H1 (cell line): ENCODE results near the gene GABRB2. TPM values are rescaled to one million over a fixed set of nuclear protein-coding genes. Genes with fewer than 3 reads are reported as not detected.

Experiments used
- CTCF ChIA-PET: fragments of 300-600 bp; sonication (Branson Sonifier 250); formaldehyde crosslinking; loops from one replicate; lab custom pipeline; 2021; ENCODE audit not compliant: partially characterized antibody; lab: Charles Lee
- POLR2A ChIA-PET: fragments of 300-600 bp; sonication (Branson Sonifier 250); formaldehyde crosslinking; loops from one replicate; lab custom pipeline; 2021; ENCODE audit warnings: inconsistent platforms; ENCODE audit not compliant: partially characterized antibody; lab: Charles Lee
- DNase-seq, 2 experiments: peaks; one replicate each; pipeline versions ENCODE4 v3.0.0 to v3.0.0-alpha.2; 2010 to 2022; ENCODE audit warnings: low spot score in 2 of 2, low read depth in 1 of 2, mixed read lengths in 1 of 2
- FAIRE-seq: peaks from 2 replicates; lab custom pipeline; 2011; peaks lifted over from hg19 to GRCh38; lab: Jason Lieb, UNC
- H2AFZ ChIP-seq: 2 replicates; pipeline ENCODE4 v1.8.1; 2012; ENCODE audit warnings: low read length, inconsistent platforms
- H2AK5ac ChIP-seq: 2 replicates; pipeline ENCODE4 v1.6.1; 2013; ENCODE audit warnings: low read depth, low read length
- H2BK120ac ChIP-seq: replicated peaks from 2 replicates; pipeline ENCODE3; 2013; ENCODE audit warnings: low read depth, low read length, inconsistent platforms
- H2BK12ac ChIP-seq: 2 replicates; pipeline ENCODE4 v1.6.1; 2013; ENCODE audit warnings: low read depth, low read length
- H2BK15ac ChIP-seq: 2 replicates; pipeline ENCODE4 v1.6.1; 2013; ENCODE audit warnings: low read length
- H2BK20ac ChIP-seq: 2 replicates; pipeline ENCODE4 v1.6.1; 2013; ENCODE audit warnings: low read length
- H2BK5ac ChIP-seq: 2 replicates; pipeline ENCODE4 v1.6.1; 2013; ENCODE audit warnings: low read depth, low read length
- H3K14ac ChIP-seq: 2 replicates; pipeline ENCODE4 v1.6.1; 2013; ENCODE audit warnings: inconsistent platforms; ENCODE audit not compliant: insufficient read length
- H3K18ac ChIP-seq: 2 replicates; pipeline ENCODE4 v1.6.1; 2013; ENCODE audit warnings: low read length; ENCODE audit errors: extremely low read depth
- H3K23ac ChIP-seq: 2 replicates; pipeline ENCODE4 v1.6.1; 2013; ENCODE audit warnings: inconsistent platforms; ENCODE audit not compliant: insufficient read length
- H3K23me2 ChIP-seq: 2 replicates; pipeline ENCODE4 v1.6.1; 2013; ENCODE audit warnings: low read depth, low read length
- H3K27ac ChIP-seq: 2 replicates; pipeline ENCODE4 v1.6.1; 2011; ENCODE audit warnings: low read depth, low read length, inconsistent platforms
- H3K27me3 ChIP-seq, 4 experiments: replicated peaks in 1 of 4; 1 replicate in 1 of 4; 2 replicates in 3 of 4; pipeline versions ENCODE4 v1.6.1 to v1.8.1; 2011 to 2013; ENCODE audit warnings: low read length in 3 of 4, mild to moderate bottlenecking in 3 of 4, inconsistent platforms in 2 of 4, mixed read lengths in 2 of 4, moderate library complexity in 1 of 4; ENCODE audit not compliant: control insufficient read depth in 3 of 4, insufficient read depth in 3 of 4; ENCODE audit errors: extremely low read depth in 1 of 4
- H3K36me3 ChIP-seq, 4 experiments: 2 replicates each; pipeline versions ENCODE4 v1.6.1 to v1.8.1; 2011 to 2013; ENCODE audit warnings: mild to moderate bottlenecking in 4 of 4, low read length in 3 of 4, moderate library complexity in 2 of 4, control low read depth in 1 of 4, inconsistent platforms in 1 of 4; ENCODE audit not compliant: insufficient read depth in 4 of 4, control insufficient read depth in 2 of 4
- H3K4ac ChIP-seq: replicated peaks from 2 replicates; pipeline ENCODE3; 2013; ENCODE audit warnings: low read length, low read depth, mixed read lengths, inconsistent platforms; ENCODE audit not compliant: insufficient read length
- H3K4me1 ChIP-seq, 4 experiments: replicated peaks in 1 of 4; 1 replicate in 1 of 4; 2 replicates in 3 of 4; pipeline versions ENCODE4 v1.6.1 to v1.8.1; 2011 to 2013; ENCODE audit warnings: low read length in 3 of 4, inconsistent platforms in 2 of 4, mixed read lengths in 1 of 4; ENCODE audit not compliant: insufficient read depth in 4 of 4, control insufficient read depth in 3 of 4
- H3K4me2 ChIP-seq, 2 experiments: 2 replicates each; pipeline versions ENCODE4 v1.6.1 to v1.8.1; 2011 to 2013; ENCODE audit warnings: low read depth in 2 of 2, low read length in 2 of 2, control low read depth in 1 of 2, inconsistent platforms in 1 of 2, mild to moderate bottlenecking in 1 of 2; ENCODE audit not compliant: insufficient read depth in 1 of 2
- H3K4me3 ChIP-seq, 4 experiments: fragments of 200-600, 300-600 bp in 1 of 4; sonication (generic), shearing (Covaris generic), sonication (Bioruptor Twin) in 1 of 4; 2 replicates each; pipeline versions ENCODE4 v1.5.1 to v1.8.1; 2011 to 2016; ENCODE audit warnings: low read length in 4 of 4, low read depth in 3 of 4, control low read depth in 2 of 4, inconsistent platforms in 2 of 4, mild to moderate bottlenecking in 2 of 4, mixed read lengths in 1 of 4, moderate library complexity in 1 of 4; ENCODE audit not compliant: insufficient read depth in 2 of 4; ENCODE audit errors: extremely low read depth in 1 of 4
- H3K56ac ChIP-seq: replicated peaks from 2 replicates; pipeline ENCODE3; 2013; ENCODE audit warnings: low read depth, mild to moderate bottlenecking, mixed read lengths, low read length, inconsistent platforms; ENCODE audit not compliant: insufficient read length
- H3K79me1 ChIP-seq: 2 replicates; pipeline ENCODE4 v1.6.1; 2013; ENCODE audit warnings: low read depth, low read length, control low read depth
- H3K79me2 ChIP-seq, 2 experiments: 2 replicates each; pipeline versions ENCODE4 v1.6.1 to v1.8.1; 2012 to 2013; ENCODE audit warnings: low read length in 2 of 2, mild to moderate bottlenecking in 2 of 2, inconsistent platforms in 1 of 2; ENCODE audit not compliant: insufficient read depth in 2 of 2, control insufficient read depth in 1 of 2
- H3K9ac ChIP-seq, 4 experiments: replicated peaks in 1 of 4; 1 replicate in 1 of 4; 2 replicates in 3 of 4; pipeline versions ENCODE4 v1.6.1 to v1.8.1; 2011 to 2013; ENCODE audit warnings: low read depth in 3 of 4, low read length in 3 of 4, control low read depth in 2 of 4, mild to moderate bottlenecking in 2 of 4, moderate library complexity in 2 of 4, inconsistent platforms in 1 of 4; ENCODE audit errors: extremely low read depth in 1 of 4
- H3K9me3 ChIP-seq, 2 experiments: 2 replicates each; pipeline versions ENCODE4 v1.6.1 to v1.8.1; 2012 to 2013; ENCODE audit warnings: mild to moderate bottlenecking in 2 of 2, moderate library complexity in 2 of 2, control low read depth in 1 of 2, inconsistent platforms in 1 of 2, low read depth in 1 of 2, low read length in 1 of 2, mixed read lengths in 1 of 2; ENCODE audit not compliant: insufficient read depth in 2 of 2
- H4K20me1 ChIP-seq, 2 experiments: replicated peaks in 1 of 2; 2 replicates each; pipeline versions ENCODE3 to v1.8.1; 2011 to 2013; ENCODE audit warnings: inconsistent platforms in 2 of 2, low read length in 2 of 2, mild to moderate bottlenecking in 1 of 2; ENCODE audit not compliant: insufficient read depth in 2 of 2, control insufficient read depth in 1 of 2
- H4K5ac ChIP-seq: 2 replicates; pipeline ENCODE4 v1.6.1; 2013; ENCODE audit warnings: low read length, low read depth, mixed read lengths, inconsistent platforms; ENCODE audit not compliant: insufficient read length
- H4K8ac ChIP-seq: 2 replicates; pipeline ENCODE4 v1.8.0; 2013; ENCODE audit warnings: mild to moderate bottlenecking, moderate library complexity, low read length, inconsistent platforms; ENCODE audit not compliant: insufficient read depth; ENCODE audit errors: extremely low read depth
- H4K91ac ChIP-seq: replicated peaks from 2 replicates; pipeline ENCODE3; 2013; ENCODE audit warnings: low read length, mixed read lengths, inconsistent platforms; ENCODE audit not compliant: insufficient read length
- ASH2L ChIP-seq: fragments of 200-600, 300-600 bp; sonication (generic); IDR thresholded peaks from one replicate; pipeline ENCODE4 v1.7.1; 2017; ENCODE audit warnings: low read length
- CREB1 ChIP-seq: IDR thresholded peaks from 2 replicates; pipeline ENCODE4 v1.6.1; 2012; ENCODE audit warnings: inconsistent platforms
- JUN ChIP-seq: IDR thresholded peaks from 2 replicates; pipeline ENCODE4 v1.6.1; 2011; ENCODE audit warnings: low read depth, mild to moderate bottlenecking, improper control_type of control experiment, low read length
- KDM1A ChIP-seq: fragments of 200-600, 300-600 bp; sonication (generic); IDR thresholded peaks from 2 replicates; pipeline ENCODE4 v1.7.1; 2016; ENCODE audit warnings: mild to moderate bottlenecking, low read length, borderline replicate concordance
- RAD21 ChIP-seq, 2 experiments: IDR thresholded peaks in 1 of 2; conservative IDR thresholded peaks in 1 of 2; 2 replicates each; pipeline ENCODE4 v1.6.1; 2011; ENCODE audit warnings: low read depth in 2 of 2, low read length in 2 of 2, improper control_type of control experiment in 1 of 2, inconsistent platforms in 1 of 2, mild to moderate bottlenecking in 1 of 2, moderate library complexity in 1 of 2
- RFX5 ChIP-seq: IDR thresholded peaks from 2 replicates; pipeline ENCODE4 v1.6.1; 2011; ENCODE audit warnings: low read depth, low read length, improper control_type of control experiment, borderline replicate concordance
- RNF2 ChIP-seq: fragments of 200-900, 300-1000 bp; sonication (generic); IDR thresholded peaks from 2 replicates; pipeline ENCODE4 v1.7.1; 2016; ENCODE audit warnings: borderline replicate concordance, low read depth, mild to moderate bottlenecking, antibody characterized with exemption, low read length; ENCODE audit not compliant: poor library complexity, severe bottlenecking; ENCODE audit errors: missing control alignments
- RXRA ChIP-seq: IDR thresholded peaks from 2 replicates; pipeline ENCODE4 v1.6.1; 2011; ENCODE audit warnings: low read depth, mild to moderate bottlenecking, low read length, moderate library complexity; ENCODE audit not compliant: insufficient read depth
- SAP30 ChIP-seq: fragments of 300-600 bp; sonication (generic); IDR thresholded peaks from 2 replicates; pipeline ENCODE4 v1.7.1; 2012; ENCODE audit warnings: low read length, moderate library complexity, mild to moderate bottlenecking, inconsistent platforms; ENCODE audit not compliant: insufficient read depth, insufficient replicate concordance
- TAF7 ChIP-seq: optimal IDR thresholded peaks from 2 replicates; pipeline ENCODE3; 2011; ENCODE audit warnings: low read depth, mild to moderate bottlenecking, inconsistent platforms, low read length, moderate library complexity, borderline replicate concordance
- TEAD4 ChIP-seq: IDR thresholded peaks from 2 replicates; pipeline ENCODE4 v1.6.1; 2012; ENCODE audit warnings: low read depth, low read length, inconsistent platforms, mixed read lengths
- YY1 ChIP-seq: IDR thresholded peaks from 2 replicates; pipeline ENCODE4 v1.6.1; 2011; ENCODE audit warnings: low read depth, mild to moderate bottlenecking, low read length
- ZNF274 ChIP-seq: IDR thresholded peaks from 2 replicates; pipeline ENCODE4 v1.7.0; 2012; ENCODE audit warnings: low read length, borderline replicate concordance; ENCODE audit errors: extremely low read depth
- WGBS, 2 experiments: shearing (Covaris generic) in 1 of 2; methylation state at CpG; one replicate each; pipeline versions ENCODE4 v1.1.6 to v1.1.7; 2013 to 2015; ENCODE audit warnings: low lambda C conversion rate in 2 of 2, mixed read lengths in 2 of 2, inconsistent platforms in 1 of 2, low coverage in 1 of 2, missing lambda C conversion rate in 1 of 2; ENCODE audit not compliant: insufficient replicate concordance in 2 of 2, insufficient coverage in 1 of 2, insufficient read length in 1 of 2; ENCODE audit errors: extremely low coverage in 1 of 2, missing lambda C conversion rate in 1 of 2; 5-methylcytosine and 5-hydroxymethylcytosine counted together
- polyA plus RNA-seq, 7 experiments: library from polyadenylated mRNA; depleted of rRNA in 3 of 7; stranded (reverse) in 5 of 7; unstranded in 2 of 7; fragments of >200 nt in 5 of 7; fragments of 200-250 nt in 2 of 7; gene quantifications; 1 replicate in 5 of 7; 2 replicates in 1 of 7; 4 replicates in 1 of 7; pipeline versions ENCODE4 v1.2.1 to v1.2.3, GENCODE V29; 2011 to 2013; ENCODE audit warnings: missing spikeins in 2 of 7, mixed read lengths in 2 of 7
- total RNA-seq: library from RNA; stranded (reverse); fragmentation: NEBNext Ultra II Directional; extraction: Animal tissue kit (Norgen Biotek cat#: 25700); gene quantifications from 2 replicates; pipeline ENCODE4 v1.2.1, GENCODE V29; 2021

Gene GABRB2
- total and polyA plus RNA-seq, 2 of the 8 experiments (the other 6 are each of a cell fraction or from before 2014, with no cell fraction given), result 0.54 to 1.9 TPM

DNA sequence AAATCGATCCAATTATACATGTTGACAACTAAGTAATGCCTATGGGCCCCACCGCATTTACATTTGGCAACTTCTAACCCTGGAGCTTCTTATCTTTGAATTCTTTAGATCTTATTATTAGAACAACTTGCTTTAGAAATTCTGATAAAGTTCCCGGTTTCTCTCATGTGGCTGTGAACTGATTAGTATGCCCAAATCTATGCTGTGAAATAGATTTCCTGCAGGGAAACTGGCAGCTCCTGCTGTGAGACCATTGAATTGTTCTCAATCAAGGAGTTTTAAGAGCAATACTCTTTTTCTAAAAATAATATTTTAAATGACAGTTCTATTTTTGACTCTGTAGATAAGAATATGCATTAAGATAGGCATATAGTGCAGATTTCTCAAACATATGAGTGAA, 177.5 kb downstream of the GABRB2 start:
- no peak overlapping the region for H3K4me2 ChIP-seq
- no peaks in the 10 kb centered on the region for H3K27me3 ChIP-seq
- H3K23me2 ChIP-seq, result no peaks in the 10 kb centered on the region
- no peaks in the 10 kb centered on the region for H3K36me3 ChIP-seq
- H2BK120ac ChIP-seq, result no peak overlapping the region
- H3K18ac ChIP-seq, result no peak overlapping the region
- H3K4me1 ChIP-seq, result no peaks in the 10 kb centered on the region
- no peak overlapping the region for H3K9ac ChIP-seq
- no peak overlapping the region for H4K5ac ChIP-seq
- H3K14ac ChIP-seq, result no peak overlapping the region
- no peaks in the 10 kb centered on the region for H3K9me3 ChIP-seq
- H3K56ac ChIP-seq, result no peak overlapping the region
- no peak for TF ChIP-seq RAD21 (IDR thresholded peaks at IDR 0.05 in 1 of 2, conservative IDR thresholded peaks at IDR 0.05 in 1 of 2; ENCODE audit: low read depth in 2 of 2, low read length in 2 of 2)
- no peak for TF ChIP-seq CREB1
- TF ChIP-seq TAF7, result no peak
- TF ChIP-seq TEAD4, result no peak
- TF ChIP-seq RNF2, result no peak
- TF ChIP-seq RXRA, result no peak
- no peak for TF ChIP-seq SAP30
- TF ChIP-seq JUN, result no peak
- no peak for TF ChIP-seq ZNF274
- no peak for TF ChIP-seq ASH2L
- TF ChIP-seq YY1, result no peak
- TF ChIP-seq KDM1A, result no peak
- TF ChIP-seq RFX5, result no peak
- TF ChIP-seq, all 59 proteins: peak for 0
- FAIRE-seq (no peak), DNase-seq (no peak)
- ChIA-PET POLR2A (no interaction called here), CTCF (interaction anchor here (1.0 kb wide), 1 partner anchor 8 kb away, joined by 4 read pairs; no protein-coding TSS in a partner anchor)
- Histone ChIP-seq H3K79me1 (no peaks in the 10 kb centered on the region), H2BK20ac (no peak overlapping the region), H2BK5ac (no peak overlapping the region), H3K23ac (no peak overlapping the region), H2BK12ac (no peak overlapping the region), H3K79me2 (no peaks in the 10 kb centered on the region), H3K4me3 (no peak overlapping the region), H4K91ac (no peak overlapping the region), H3K4ac (no peak overlapping the region), H2AFZ (no peak overlapping the region), H4K20me1 (no peaks in the 10 kb centered on the region), H4K8ac (no peak overlapping the region), H3K27ac (no peak overlapping the region), H2AK5ac (no peak overlapping the region), H2BK15ac (no peak overlapping the region)
- WGBS, 2 experiments, result 48% methylated on average over 3 of the region's 3 CpGs; no CpG with 5 or more reads in 1 of the 2 experiments
